Panc1 (cell line): Measurements from ENCODE around the gene HOXD13. TPM values are rescaled to one million over a fixed set of nuclear protein-coding genes. Genes with fewer than 3 reads are reported as not detected.

ENCODE experiments used
- ATAC-seq: fragments of 200-7000 bp; cut with Tn5 transposase; 2 replicates; pipeline ENCODE4 v1.9.1; 2020; ENCODE audit warnings: mild to moderate bottlenecking, moderate library complexity
- BruUV-seq: library from RNA; stranded (reverse); fragments of 400-500 nt; replicated peaks from 2 replicates; lab custom pipeline; 2021; lab: Mats Ljungman, UMichigan
- CTCF ChIA-PET: fragments of 300-600 bp; sonication (Branson Sonifier 250); formaldehyde crosslinking; loops from one replicate; lab custom pipeline; 2022; ENCODE audit warnings: antibody characterized with exemption; lab: Charles Lee
- POLR2A ChIA-PET: fragments of 300-600 bp; sonication (Branson Sonifier 250); formaldehyde crosslinking; loops from one replicate; lab custom pipeline; 2022; ENCODE audit warnings: antibody characterized with exemption; lab: Charles Lee
- DNase-seq: peaks from one replicate; pipeline ENCODE4 v3.0.0-alpha.2; 2010; ENCODE audit warnings: low read depth, low spot score
- H3K27ac ChIP-seq: 2 replicates; pipeline ENCODE4 v1.5.1; 2011; ENCODE audit warnings: mild to moderate bottlenecking, low read length, inconsistent platforms
- H3K27me3 ChIP-seq: fragments of 200-500 bp; sonication (Bioruptor generic); 2 replicates; pipeline ENCODE4 v1.6.0; 2014; ENCODE audit warnings: low read length, inconsistent platforms; ENCODE audit not compliant: control insufficient read depth, insufficient read depth
- H3K36me3 ChIP-seq: fragments of 200-500 bp; sonication (Bioruptor generic); 2 replicates; pipeline ENCODE4 v1.5.1; 2014; ENCODE audit warnings: inconsistent platforms, mild to moderate bottlenecking, low read length, moderate library complexity; ENCODE audit not compliant: control insufficient read depth, insufficient read depth
- H3K4me1 ChIP-seq: 2 replicates; pipeline ENCODE4 v1.5.1; 2011; ENCODE audit warnings: inconsistent platforms, mild to moderate bottlenecking, low read length, moderate library complexity; ENCODE audit not compliant: control insufficient read depth, insufficient read depth
- H3K4me3 ChIP-seq, 2 experiments: 2 replicates each; pipeline ENCODE4 v1.5.1; 2011 to 2012; ENCODE audit warnings: low read depth in 2 of 2, low read length in 2 of 2, mild to moderate bottlenecking in 2 of 2, inconsistent platforms in 1 of 2, moderate library complexity in 1 of 2
- H3K9me3 ChIP-seq: fragments of 200-500 bp; sonication (Bioruptor generic); 2 replicates; pipeline ENCODE4 v1.5.1; 2014; ENCODE audit warnings: low read depth, mild to moderate bottlenecking, inconsistent platforms, low read length, moderate library complexity; ENCODE audit not compliant: control insufficient read depth, insufficient read depth
- POLR2AphosphoS5 ChIP-seq: IDR thresholded peaks from 2 replicates; pipeline ENCODE4 v1.6.1; 2012; ENCODE audit warnings: mild to moderate bottlenecking, low read depth, low read length, moderate library complexity
- SIN3A ChIP-seq: IDR thresholded peaks from 2 replicates; pipeline ENCODE4 v1.6.1; 2012; ENCODE audit warnings: low read depth, mild to moderate bottlenecking, low read length, moderate library complexity, borderline replicate concordance; ENCODE audit not compliant: insufficient read depth
- TCF7L2 ChIP-seq: IDR thresholded peaks from 2 replicates; pipeline ENCODE4 v1.6.1; 2011; ENCODE audit warnings: mild to moderate bottlenecking, low read depth, low read length, inconsistent platforms
- in situ Hi-C: cut with HindIII; loops from 2 replicates; pipeline ENCODE4 v1.10.0; 2016; ENCODE audit warnings: low sequenced_read_pairs, low pct_unique_long_range_greater_than_20kb
- intact Hi-C: fragments of 100-400 bp; cut with micrococcal nuclease; formaldehyde crosslinking; loops from one replicate; pipeline ENCODE4 v1.10.0; 2022; ENCODE audit not compliant: unreplicated experiment
- total RNA-seq: library from RNA; stranded (reverse); gene quantifications from one replicate; pipeline ENCODE4 v1.2.1, GENCODE V29; 2021; ENCODE audit not compliant: unreplicated experiment
- TF ChIP-seq, protein P1 (sequence below), 2 experiments: IDR thresholded peaks; 2 replicates each; pipeline ENCODE4 v1.6.1; 2011 to 2012; ENCODE audit warnings: low read depth in 2 of 2, control low read depth in 1 of 2, low read length in 1 of 2, mild to moderate bottlenecking in 1 of 2, moderate library complexity in 1 of 2; ENCODE audit not compliant: insufficient read depth in 1 of 2
- TF ChIP-seq, protein P2 (sequence below): fragments of 450-650 bp; IDR thresholded peaks from 2 replicates; pipeline ENCODE4 v1.5.1; 2017; ENCODE audit warnings: mild to moderate bottlenecking

The HOXD13 gene
- total RNA-seq, 1 experiment from 2014 or later, result not detected

DNA sequence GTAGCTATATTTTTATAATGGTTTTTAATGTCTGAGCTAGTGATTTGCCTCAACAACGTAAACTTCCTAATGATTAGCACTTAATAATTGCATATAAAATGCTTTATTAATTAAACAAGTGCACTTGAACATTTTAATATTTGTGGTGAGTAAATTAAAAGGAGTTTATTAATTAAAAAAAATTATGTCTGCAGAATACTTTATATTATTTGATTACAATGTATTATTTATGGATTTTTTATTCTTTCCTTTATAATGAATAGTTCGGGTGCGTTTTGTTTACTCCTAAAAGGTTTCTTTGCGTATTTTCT lies 39.3 kb downstream of the HOXD13 start:
- in situ Hi-C loops, result no loop called here

DNA sequence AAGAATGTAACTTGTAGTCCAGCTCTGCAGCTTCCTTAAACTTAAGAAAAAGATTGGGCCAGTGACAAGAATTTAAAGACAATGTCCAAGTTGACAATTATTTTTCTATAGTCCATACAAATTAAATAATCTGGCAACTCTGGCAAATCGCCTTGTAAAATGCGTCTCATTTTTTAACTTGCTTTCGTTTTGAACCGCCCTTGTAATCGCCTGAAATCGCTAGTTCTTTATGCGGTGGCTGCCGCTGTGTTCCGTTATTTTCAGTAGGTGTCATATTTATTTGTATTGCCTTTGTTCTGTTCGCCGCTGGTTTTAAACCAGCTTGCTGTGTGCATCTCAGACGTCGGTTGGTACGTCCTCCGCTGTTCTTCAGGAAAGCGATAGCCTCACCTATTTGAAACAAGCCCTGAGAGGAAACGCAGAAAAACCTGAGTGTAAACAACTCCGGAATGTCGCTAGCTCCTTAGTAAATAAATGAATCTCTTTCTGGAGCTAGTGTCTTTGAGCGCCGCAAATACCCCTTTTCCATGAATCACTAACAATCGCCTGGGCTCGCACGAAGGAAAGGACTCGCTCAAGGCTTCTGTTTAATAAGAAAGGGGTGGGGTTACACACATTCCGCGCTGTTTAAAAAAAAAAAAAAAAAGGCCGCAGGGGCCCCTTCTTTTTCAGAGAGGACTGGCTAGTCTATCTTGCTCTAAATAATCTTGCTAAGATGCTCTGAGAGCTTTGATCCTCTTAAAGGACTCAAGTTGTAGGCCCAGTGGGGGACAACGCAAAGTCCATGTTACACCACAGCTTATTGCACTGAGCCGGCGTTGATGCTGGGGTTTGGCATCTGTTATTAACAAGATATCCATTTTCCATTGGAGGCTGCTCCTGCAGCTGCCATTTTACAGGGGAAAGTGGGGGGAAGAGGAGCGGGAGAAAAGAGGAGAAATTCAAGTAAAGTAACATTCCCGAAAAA lies 40.0 kb downstream of the HOXD13 start:
- DNase-seq (no peak), ATAC-seq (peak; percentile 47)
- H3K27me3 ChIP-seq, result no peaks in the 10 kb centered on the region
- peaks cover 14% of the 10 kb centered on the region for H3K4me1 ChIP-seq
- no TSS peak for BruUV-seq
- in situ Hi-C loops, result no loop called here
- POLR2A ChIA-PET, result interaction anchor here (0.6 kb wide), 1 partner anchor 1127 kb away, joined by 4 read pairs; no protein-coding TSS in a partner anchor
- H3K27ac ChIP-seq, result peak overlapping the region; percentile 76
- H3K36me3 ChIP-seq, result no peaks in the 10 kb centered on the region
- intact Hi-C loops, result no loop called here
- H3K4me3 ChIP-seq, result peak overlapping the region; percentile 35 to 47
- CTCF ChIA-PET, result interaction anchor here (1.7 kb wide), 1 partner anchor 323 kb away, joined by 18 read pairs; no protein-coding TSS in a partner anchor
- TF ChIP-seq, protein P1, sequence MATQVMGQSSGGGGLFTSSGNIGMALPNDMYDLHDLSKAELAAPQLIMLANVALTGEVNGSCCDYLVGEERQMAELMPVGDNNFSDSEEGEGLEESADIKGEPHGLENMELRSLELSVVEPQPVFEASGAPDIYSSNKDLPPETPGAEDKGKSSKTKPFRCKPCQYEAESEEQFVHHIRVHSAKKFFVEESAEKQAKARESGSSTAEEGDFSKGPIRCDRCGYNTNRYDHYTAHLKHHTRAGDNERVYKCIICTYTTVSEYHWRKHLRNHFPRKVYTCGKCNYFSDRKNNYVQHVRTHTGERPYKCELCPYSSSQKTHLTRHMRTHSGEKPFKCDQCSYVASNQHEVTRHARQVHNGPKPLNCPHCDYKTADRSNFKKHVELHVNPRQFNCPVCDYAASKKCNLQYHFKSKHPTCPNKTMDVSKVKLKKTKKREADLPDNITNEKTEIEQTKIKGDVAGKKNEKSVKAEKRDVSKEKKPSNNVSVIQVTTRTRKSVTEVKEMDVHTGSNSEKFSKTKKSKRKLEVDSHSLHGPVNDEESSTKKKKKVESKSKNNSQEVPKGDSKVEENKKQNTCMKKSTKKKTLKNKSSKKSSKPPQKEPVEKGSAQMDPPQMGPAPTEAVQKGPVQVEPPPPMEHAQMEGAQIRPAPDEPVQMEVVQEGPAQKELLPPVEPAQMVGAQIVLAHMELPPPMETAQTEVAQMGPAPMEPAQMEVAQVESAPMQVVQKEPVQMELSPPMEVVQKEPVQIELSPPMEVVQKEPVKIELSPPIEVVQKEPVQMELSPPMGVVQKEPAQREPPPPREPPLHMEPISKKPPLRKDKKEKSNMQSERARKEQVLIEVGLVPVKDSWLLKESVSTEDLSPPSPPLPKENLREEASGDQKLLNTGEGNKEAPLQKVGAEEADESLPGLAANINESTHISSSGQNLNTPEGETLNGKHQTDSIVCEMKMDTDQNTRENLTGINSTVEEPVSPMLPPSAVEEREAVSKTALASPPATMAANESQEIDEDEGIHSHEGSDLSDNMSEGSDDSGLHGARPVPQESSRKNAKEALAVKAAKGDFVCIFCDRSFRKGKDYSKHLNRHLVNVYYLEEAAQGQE (IDR thresholded peaks at IDR 0.05; ENCODE audit: insufficient read depth in 1 of 2, low read depth in 2 of 2, low read length in 1 of 2), result no peak
- no peak for TF ChIP-seq TCF7L2
- TF ChIP-seq SIN3A, result no peak
- TF ChIP-seq, protein P2, sequence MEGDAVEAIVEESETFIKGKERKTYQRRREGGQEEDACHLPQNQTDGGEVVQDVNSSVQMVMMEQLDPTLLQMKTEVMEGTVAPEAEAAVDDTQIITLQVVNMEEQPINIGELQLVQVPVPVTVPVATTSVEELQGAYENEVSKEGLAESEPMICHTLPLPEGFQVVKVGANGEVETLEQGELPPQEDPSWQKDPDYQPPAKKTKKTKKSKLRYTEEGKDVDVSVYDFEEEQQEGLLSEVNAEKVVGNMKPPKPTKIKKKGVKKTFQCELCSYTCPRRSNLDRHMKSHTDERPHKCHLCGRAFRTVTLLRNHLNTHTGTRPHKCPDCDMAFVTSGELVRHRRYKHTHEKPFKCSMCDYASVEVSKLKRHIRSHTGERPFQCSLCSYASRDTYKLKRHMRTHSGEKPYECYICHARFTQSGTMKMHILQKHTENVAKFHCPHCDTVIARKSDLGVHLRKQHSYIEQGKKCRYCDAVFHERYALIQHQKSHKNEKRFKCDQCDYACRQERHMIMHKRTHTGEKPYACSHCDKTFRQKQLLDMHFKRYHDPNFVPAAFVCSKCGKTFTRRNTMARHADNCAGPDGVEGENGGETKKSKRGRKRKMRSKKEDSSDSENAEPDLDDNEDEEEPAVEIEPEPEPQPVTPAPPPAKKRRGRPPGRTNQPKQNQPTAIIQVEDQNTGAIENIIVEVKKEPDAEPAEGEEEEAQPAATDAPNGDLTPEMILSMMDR, result no peak
- no peak for TF ChIP-seq POLR2AphosphoS5
- no peaks in the 10 kb centered on the region for H3K9me3 ChIP-seq

More for the DNA sequence above, 39.3 kb downstream of the HOXD13 start:
- ChIA-PET POLR2A (no interaction called here), CTCF (interaction anchor here (1.7 kb wide), 1 partner anchor 323 kb away, joined by 18 read pairs; no protein-coding TSS in a partner anchor)
- Histone ChIP-seq H3K27me3 (no peaks in the 10 kb centered on the region), H3K4me1 (peaks cover 20% of the 10 kb centered on the region), H3K4me3 (peak overlapping the region; percentile 35 to 47; a peak in 3 of 4 replicates), H3K36me3 (no peaks in the 10 kb centered on the region), H3K27ac (peak overlapping the region; percentile 76), H3K9me3 (no peaks in the 10 kb centered on the region)
- BruUV-seq, result no TSS peak
- no peak for ATAC-seq
- intact Hi-C loops, result no loop called here
- DNase-seq, result no peak
- no peak for TF ChIP-seq SIN3A
- TF ChIP-seq, protein P2, result no peak
- TF ChIP-seq, protein P1 (IDR thresholded peaks at IDR 0.05; ENCODE audit: insufficient read depth in 1 of 2, low read depth in 2 of 2, low read length in 1 of 2), result no peak
- TF ChIP-seq TCF7L2, result no peak
- no peak for TF ChIP-seq POLR2AphosphoS5
